ENCODE measurements around the gene MPL. TPM values are rescaled to one million over a fixed set of nuclear protein-coding genes. Genes with fewer than 3 reads are reported as not detected.

The MPL gene
- polyA plus RNA-seq, 1 of the 3 experiments (the other 2 are of a cell fraction): not detected

DNA sequence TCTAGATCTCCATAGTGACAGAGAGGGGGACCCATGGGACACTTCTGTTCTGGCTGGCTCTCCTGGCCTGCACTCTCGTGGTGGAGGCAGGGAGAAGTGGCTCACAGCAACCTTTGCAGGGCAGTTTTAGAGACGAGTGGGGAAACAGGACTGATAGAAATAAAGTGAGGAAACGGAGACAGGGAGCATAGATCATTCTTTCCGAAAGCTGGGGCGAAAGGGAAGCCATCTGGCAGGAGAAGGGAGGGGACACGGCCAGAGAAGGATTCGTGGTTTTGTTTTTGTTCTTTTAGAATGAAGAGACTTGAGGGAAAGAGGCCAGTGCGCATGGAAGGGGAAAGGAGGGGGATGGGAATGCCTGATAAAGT lies 33.3 kb upstream of the MPL start:
- H3K4me2 ChIP-seq: no peak overlapping the region
- no peaks in the 10 kb centered on the region for H4K20me1 ChIP-seq (ENCODE audit: insufficient read depth)
- 62% methylated on average over 8 of the region's 8 CpGs for WGBS (ENCODE audit: low lambda C conversion rate)
- TF ChIP-seq, protein P1, sequence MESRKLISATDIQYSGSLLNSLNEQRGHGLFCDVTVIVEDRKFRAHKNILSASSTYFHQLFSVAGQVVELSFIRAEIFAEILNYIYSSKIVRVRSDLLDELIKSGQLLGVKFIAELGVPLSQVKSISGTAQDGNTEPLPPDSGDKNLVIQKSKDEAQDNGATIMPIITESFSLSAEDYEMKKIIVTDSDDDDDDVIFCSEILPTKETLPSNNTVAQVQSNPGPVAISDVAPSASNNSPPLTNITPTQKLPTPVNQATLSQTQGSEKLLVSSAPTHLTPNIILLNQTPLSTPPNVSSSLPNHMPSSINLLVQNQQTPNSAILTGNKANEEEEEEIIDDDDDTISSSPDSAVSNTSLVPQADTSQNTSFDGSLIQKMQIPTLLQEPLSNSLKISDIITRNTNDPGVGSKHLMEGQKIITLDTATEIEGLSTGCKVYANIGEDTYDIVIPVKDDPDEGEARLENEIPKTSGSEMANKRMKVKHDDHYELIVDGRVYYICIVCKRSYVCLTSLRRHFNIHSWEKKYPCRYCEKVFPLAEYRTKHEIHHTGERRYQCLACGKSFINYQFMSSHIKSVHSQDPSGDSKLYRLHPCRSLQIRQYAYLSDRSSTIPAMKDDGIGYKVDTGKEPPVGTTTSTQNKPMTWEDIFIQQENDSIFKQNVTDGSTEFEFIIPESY (IDR thresholded peaks at IDR 0.05; ENCODE audit: borderline replicate concordance, low read depth): no peak
- no peak for TF ChIP-seq JUND (IDR thresholded peaks at IDR 0.05)
- TF ChIP-seq NFIC (IDR thresholded peaks at IDR 0.05; ENCODE audit: borderline replicate concordance): no peak
- no peak for TF ChIP-seq EP300 (IDR thresholded peaks at IDR 0.05; ENCODE audit: borderline replicate concordance in 1 of 2, low read depth in 1 of 2, low read length in 1 of 2)
- no peaks in the 10 kb centered on the region for H3K9me3 ChIP-seq
- H3K4me1 ChIP-seq (ENCODE audit: control insufficient read depth in 1 of 2, insufficient read depth in 2 of 2, low read depth in 1 of 2, low read length in 1 of 2): no peaks in the 10 kb centered on the region
- no peak overlapping the region for H3K9ac ChIP-seq
- H3K79me2 ChIP-seq (ENCODE audit: insufficient read depth): no peaks in the 10 kb centered on the region
- POLR2A ChIA-PET: no interaction called here
- no peaks in the 10 kb centered on the region for H3K27me3 ChIP-seq (ENCODE audit: insufficient read depth)
- H3K36me3 ChIP-seq (replicated peaks in 1 of 2; ENCODE audit: control insufficient read depth in 1 of 2, insufficient read depth in 2 of 2, low read length in 1 of 2): no peaks in the 10 kb centered on the region
- no peaks in the 10 kb centered on the region for H3K9me2 ChIP-seq
- H3K4me3 ChIP-seq (ENCODE audit: low read depth in 2 of 2, low read length in 1 of 2): no peak overlapping the region
- H2AFZ ChIP-seq (ENCODE audit: low read depth): no peak overlapping the region
- CTCF ChIA-PET: no interaction called here
- no peaks in the 10 kb centered on the region for H3F3A ChIP-seq (replicated peaks; ENCODE audit: insufficient read depth)
- no peak for DNase-seq
- no peak overlapping the region for H3K27ac ChIP-seq (ENCODE audit: low read depth in 2 of 2, low read length in 1 of 2)

DNA sequence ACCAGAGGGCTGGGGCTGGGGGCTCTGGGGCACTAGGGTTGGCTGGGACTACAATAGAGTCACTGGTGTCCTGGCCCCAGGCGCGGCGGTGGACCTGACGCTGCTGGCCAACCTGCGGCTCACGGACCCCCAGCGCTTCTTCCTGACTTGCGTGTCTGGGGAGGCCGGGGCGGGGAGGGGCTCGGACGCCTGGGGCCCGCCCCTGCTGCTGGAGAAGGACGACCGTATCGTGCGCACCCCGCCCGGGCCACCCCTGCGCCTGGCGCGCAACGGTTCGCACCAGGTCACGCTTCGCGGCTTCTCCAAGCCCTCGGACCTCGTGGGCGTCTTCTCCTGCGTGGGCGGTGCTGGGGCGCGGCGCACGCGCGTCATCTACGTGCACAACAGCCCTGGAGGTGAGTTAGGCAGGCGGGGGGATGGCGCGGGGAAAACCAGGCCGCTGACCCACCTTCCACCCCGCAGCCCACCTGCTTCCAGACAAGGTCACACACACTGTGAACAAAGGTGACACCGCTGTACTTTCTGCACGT lies 32.8 kb upstream of the MPL start:
- H3K9ac ChIP-seq: no peak overlapping the region
- H3K9me2 ChIP-seq: no peaks in the 10 kb centered on the region
- ChIA-PET POLR2A (no interaction called here), CTCF (no interaction called here)
- H3K27me3 ChIP-seq (ENCODE audit: insufficient read depth): no peaks in the 10 kb centered on the region
- H3K27ac ChIP-seq (ENCODE audit: low read depth in 2 of 2, low read length in 1 of 2): no peak overlapping the region
- H3K36me3 ChIP-seq (replicated peaks in 1 of 2; ENCODE audit: control insufficient read depth in 1 of 2, insufficient read depth in 2 of 2, low read length in 1 of 2): no peaks in the 10 kb centered on the region
- no peaks in the 10 kb centered on the region for H3K9me3 ChIP-seq
- no peak overlapping the region for H2AFZ ChIP-seq (ENCODE audit: low read depth)
- DNase-seq: no peak
- TF ChIP-seq POLR2AphosphoS5 (IDR thresholded peaks at IDR 0.05; ENCODE audit: low read depth, low read length) (no peak), ELF1 (IDR thresholded peaks at IDR 0.05) (no peak), RFX5 (IDR thresholded peaks at IDR 0.05; ENCODE audit: low read length) (no peak), FOSL2 (IDR thresholded peaks at IDR 0.05; ENCODE audit: borderline replicate concordance, low read depth) (no peak), RXRA (IDR thresholded peaks at IDR 0.05; ENCODE audit: borderline replicate concordance, low read depth) (no peak), NRF1 (IDR thresholded peaks at IDR 0.05; ENCODE audit: low read depth, low read length) (no peak), FOXJ3 (CRISPR knock-in tag; IDR thresholded peaks at IDR 0.05) (no peak), FOXM1 (IDR thresholded peaks at IDR 0.05; ENCODE audit: low read depth) (no peak), EP300 (IDR thresholded peaks at IDR 0.05; ENCODE audit: borderline replicate concordance in 1 of 2, low read depth in 1 of 2, low read length in 1 of 2) (no peak), TCF12 (IDR thresholded peaks at IDR 0.05) (no peak), YY1 (IDR thresholded peaks at IDR 0.05; ENCODE audit: low read depth) (no peak), MEF2A (IDR thresholded peaks at IDR 0.05; ENCODE audit: borderline replicate concordance, low read depth) (no peak), MXI1 (IDR thresholded peaks at IDR 0.05; ENCODE audit: low read depth, low read length) (no peak), TEAD4 (IDR thresholded peaks at IDR 0.05; ENCODE audit: borderline replicate concordance, insufficient read depth) (no peak), CHD2 (IDR thresholded peaks at IDR 0.05; ENCODE audit: low read length, partially characterized antibody) (no peak), NFIC (IDR thresholded peaks at IDR 0.05; ENCODE audit: borderline replicate concordance) (no peak)
- TF ChIP-seq, protein P2, sequence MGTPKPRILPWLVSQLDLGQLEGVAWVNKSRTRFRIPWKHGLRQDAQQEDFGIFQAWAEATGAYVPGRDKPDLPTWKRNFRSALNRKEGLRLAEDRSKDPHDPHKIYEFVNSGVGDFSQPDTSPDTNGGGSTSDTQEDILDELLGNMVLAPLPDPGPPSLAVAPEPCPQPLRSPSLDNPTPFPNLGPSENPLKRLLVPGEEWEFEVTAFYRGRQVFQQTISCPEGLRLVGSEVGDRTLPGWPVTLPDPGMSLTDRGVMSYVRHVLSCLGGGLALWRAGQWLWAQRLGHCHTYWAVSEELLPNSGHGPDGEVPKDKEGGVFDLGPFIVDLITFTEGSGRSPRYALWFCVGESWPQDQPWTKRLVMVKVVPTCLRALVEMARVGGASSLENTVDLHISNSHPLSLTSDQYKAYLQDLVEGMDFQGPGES (IDR thresholded peaks at IDR 0.05; ENCODE audit: low read depth, low read length): no peak
- TF ChIP-seq, protein P3, sequence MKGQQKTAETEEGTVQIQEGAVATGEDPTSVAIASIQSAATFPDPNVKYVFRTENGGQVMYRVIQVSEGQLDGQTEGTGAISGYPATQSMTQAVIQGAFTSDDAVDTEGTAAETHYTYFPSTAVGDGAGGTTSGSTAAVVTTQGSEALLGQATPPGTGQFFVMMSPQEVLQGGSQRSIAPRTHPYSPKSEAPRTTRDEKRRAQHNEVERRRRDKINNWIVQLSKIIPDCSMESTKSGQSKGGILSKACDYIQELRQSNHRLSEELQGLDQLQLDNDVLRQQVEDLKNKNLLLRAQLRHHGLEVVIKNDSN (IDR thresholded peaks at IDR 0.05; ENCODE audit: borderline replicate concordance, low read depth): no peak
- TF ChIP-seq, protein P4, sequence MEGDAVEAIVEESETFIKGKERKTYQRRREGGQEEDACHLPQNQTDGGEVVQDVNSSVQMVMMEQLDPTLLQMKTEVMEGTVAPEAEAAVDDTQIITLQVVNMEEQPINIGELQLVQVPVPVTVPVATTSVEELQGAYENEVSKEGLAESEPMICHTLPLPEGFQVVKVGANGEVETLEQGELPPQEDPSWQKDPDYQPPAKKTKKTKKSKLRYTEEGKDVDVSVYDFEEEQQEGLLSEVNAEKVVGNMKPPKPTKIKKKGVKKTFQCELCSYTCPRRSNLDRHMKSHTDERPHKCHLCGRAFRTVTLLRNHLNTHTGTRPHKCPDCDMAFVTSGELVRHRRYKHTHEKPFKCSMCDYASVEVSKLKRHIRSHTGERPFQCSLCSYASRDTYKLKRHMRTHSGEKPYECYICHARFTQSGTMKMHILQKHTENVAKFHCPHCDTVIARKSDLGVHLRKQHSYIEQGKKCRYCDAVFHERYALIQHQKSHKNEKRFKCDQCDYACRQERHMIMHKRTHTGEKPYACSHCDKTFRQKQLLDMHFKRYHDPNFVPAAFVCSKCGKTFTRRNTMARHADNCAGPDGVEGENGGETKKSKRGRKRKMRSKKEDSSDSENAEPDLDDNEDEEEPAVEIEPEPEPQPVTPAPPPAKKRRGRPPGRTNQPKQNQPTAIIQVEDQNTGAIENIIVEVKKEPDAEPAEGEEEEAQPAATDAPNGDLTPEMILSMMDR (IDR thresholded peaks at IDR 0.05): no peak
- H3K79me2 ChIP-seq (ENCODE audit: insufficient read depth): no peaks in the 10 kb centered on the region
- H3K4me3 ChIP-seq (ENCODE audit: low read depth in 2 of 2, low read length in 1 of 2): no peak overlapping the region
- WGBS (ENCODE audit: low lambda C conversion rate): 93% methylated on average over 27 of the region's 46 CpGs
- H3F3A ChIP-seq (replicated peaks; ENCODE audit: insufficient read depth): no peaks in the 10 kb centered on the region
- H3K4me2 ChIP-seq: no peak overlapping the region
- H4K20me1 ChIP-seq (ENCODE audit: insufficient read depth): no peaks in the 10 kb centered on the region
- no peaks in the 10 kb centered on the region for H3K4me1 ChIP-seq (ENCODE audit: control insufficient read depth in 1 of 2, insufficient read depth in 2 of 2, low read depth in 1 of 2, low read length in 1 of 2)

Measured in SK-N-SH (cell line).